OCI-LY7 (cell line): ENCODE data around the gene MS4A6E. TPM values are rescaled to one million over a fixed set of nuclear protein-coding genes. Genes with fewer than 3 reads are reported as not detected.
A peak's percentile ranks its signal among the peaks of the same experiment; 100 is the strongest.

Source experiments
- BruUV-seq: library from RNA; stranded (reverse); fragments of 400-500 nt; replicated peaks from 2 replicates; lab custom pipeline; 2021; lab: Mats Ljungman, UMichigan
- CTCF ChIA-PET: fragments of 300-600 bp; sonication (Branson Sonifier 250); formaldehyde crosslinking; loops from one replicate; lab custom pipeline; 2022; ENCODE audit warnings: antibody characterized with exemption; ENCODE audit not compliant: unreplicated experiment; lab: Charles Lee
- POLR2A ChIA-PET: fragments of 300-600 bp; sonication (Branson Sonifier 250); formaldehyde crosslinking; loops from one replicate; lab custom pipeline; 2022; ENCODE audit warnings: antibody characterized with exemption; lab: Charles Lee
- DNase-seq: peaks from one replicate; pipeline ENCODE4 v3.0.0-alpha.2; 2015; ENCODE audit warnings: low spot score
- H2AFZ ChIP-seq: fragments of 200-600 bp; sonication (generic), shearing (Covaris generic); 2 replicates; pipeline ENCODE4 v1.6.1; 2014; ENCODE audit warnings: mild to moderate bottlenecking, antibody characterized with exemption, low read length, moderate library complexity
- H3K27ac ChIP-seq: fragments of 200-600 bp; sonication (generic); 2 replicates; pipeline ENCODE4 v1.5.1; 2014; ENCODE audit warnings: mixed run types, low read depth, mild to moderate bottlenecking, moderate library complexity, low read length, inconsistent platforms; ENCODE audit not compliant: poor library complexity, severe bottlenecking
- H3K36me3 ChIP-seq: fragments of 200-600 bp; sonication (generic); 2 replicates; pipeline ENCODE4 v1.6.1; 2014; ENCODE audit warnings: mild to moderate bottlenecking, antibody characterized with exemption, low read length, moderate library complexity, mixed read lengths; ENCODE audit not compliant: insufficient read depth
- H3K4me1 ChIP-seq: fragments of 200-600 bp; sonication (generic); 2 replicates; pipeline ENCODE4 v1.5.1; 2014; ENCODE audit warnings: mild to moderate bottlenecking, low read length; ENCODE audit not compliant: insufficient read depth, poor library complexity, severe bottlenecking
- H3K4me2 ChIP-seq: fragments of 200-600 bp; sonication (generic); 2 replicates; pipeline ENCODE4 v1.6.1; 2014; ENCODE audit warnings: mild to moderate bottlenecking, low read length
- H3K4me3 ChIP-seq: fragments of 200-600 bp; sonication (generic); 2 replicates; pipeline ENCODE4 v1.5.1; 2014; ENCODE audit warnings: mild to moderate bottlenecking, low read depth, low read length; ENCODE audit not compliant: poor library complexity, severe bottlenecking
- H3K79me2 ChIP-seq: fragments of 200-600 bp; sonication (generic); 2 replicates; pipeline ENCODE4 v1.6.1; 2016; ENCODE audit warnings: low read depth, mild to moderate bottlenecking, low read length, moderate library complexity, mixed read lengths; ENCODE audit not compliant: insufficient read depth
- H3K9me2 ChIP-seq: fragments of 200-600 bp; sonication (generic); 2 replicates; pipeline ENCODE4 v1.6.1; 2016; ENCODE audit warnings: mild to moderate bottlenecking, low read length, mixed read lengths; ENCODE audit not compliant: insufficient read depth
- H3K9me3 ChIP-seq: fragments of 200-600 bp; sonication (generic); 2 replicates; pipeline ENCODE4 v1.6.1; 2014; ENCODE audit warnings: mild to moderate bottlenecking, mixed run types, low read length, mixed read lengths
- H4K20me1 ChIP-seq: fragments of 200-600 bp; sonication (generic); 2 replicates; pipeline ENCODE4 v1.6.1; 2014; ENCODE audit warnings: mild to moderate bottlenecking, antibody characterized with exemption, low read length, moderate library complexity, mixed read lengths; ENCODE audit not compliant: insufficient read depth
- EZH2phosphoT487 ChIP-seq: fragments of 200-600 bp; sonication (generic); IDR thresholded peaks from 2 replicates; pipeline ENCODE4 v1.6.1; 2018; ENCODE audit warnings: low read depth, borderline replicate concordance, mild to moderate bottlenecking, mixed run types, antibody characterized with exemption, low read length, moderate library complexity, mixed read lengths
- intact Hi-C: fragments of 100-400 bp; cut with micrococcal nuclease; formaldehyde crosslinking; loops from one replicate; pipeline ENCODE4 v1.10.0; 2022; ENCODE audit not compliant: unreplicated experiment
- total RNA-seq, 2 experiments: library from RNA; depleted of rRNA in 1 of 2; stranded (reverse); fragments of >200 nt in 1 of 2; shearing (Covaris generic) in 1 of 2; gene quantifications; 2 replicates each; pipeline ENCODE4 v1.2.3, GENCODE V29; 2014 to 2022
- TF ChIP-seq, protein P1 (sequence below): fragments of 200-600 bp; sonication (generic); conservative IDR thresholded peaks from 2 replicates; pipeline ENCODE4 v1.5.1; 2014; ENCODE audit warnings: mild to moderate bottlenecking, antibody characterized with exemption, low read length, moderate library complexity, mixed read lengths

MS4A6E gene
- total RNA-seq, 2 experiments from 2014 or later, result not detected

DNA sequence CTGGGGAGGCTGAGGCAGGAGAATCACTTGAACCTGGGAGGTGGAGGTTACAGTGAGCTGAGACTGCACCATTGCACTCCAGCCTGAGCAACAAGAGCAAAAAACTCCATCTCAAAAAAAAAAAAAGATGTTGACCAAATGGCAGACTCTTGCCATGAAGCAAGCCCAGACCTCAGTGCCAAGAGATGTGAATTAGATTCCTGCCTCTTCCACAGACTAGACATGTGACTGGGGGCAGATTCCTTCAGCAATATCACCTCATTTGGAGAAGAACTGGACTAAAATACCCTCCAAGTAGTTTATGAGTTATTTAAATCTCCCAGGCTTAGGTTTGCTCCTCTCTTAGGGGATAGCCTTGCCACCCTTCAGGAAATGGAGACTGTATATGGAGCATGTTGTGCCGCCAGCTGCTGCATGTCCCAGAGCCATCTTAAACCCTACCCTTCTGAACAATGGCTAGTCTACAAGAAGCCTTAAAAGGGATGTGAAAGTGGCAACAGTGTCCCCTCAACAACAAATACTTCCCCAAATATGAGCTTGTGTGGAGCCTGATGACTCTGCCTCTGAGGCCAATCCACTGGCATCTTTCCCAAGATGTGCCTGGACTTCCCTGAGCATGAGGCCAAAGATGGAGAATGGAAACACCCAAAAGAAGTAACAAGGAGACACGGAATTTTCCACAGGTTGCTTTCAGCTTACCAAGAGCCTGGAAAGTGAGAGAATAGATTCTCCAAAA lies 50.5 kb downstream of the MS4A6E start:
- H3K79me2 ChIP-seq, result no peaks in the 10 kb centered on the region
- H3K4me3 ChIP-seq, result peak overlapping the region; percentile 52
- H3K9me2 ChIP-seq, result no peaks in the 10 kb centered on the region
- DNase-seq, result peak; percentile 80
- H3K4me1 ChIP-seq, result peaks cover 34% of the 10 kb centered on the region
- intact Hi-C loops, result loop anchor here (1.0 to 2.0 kb wide), 2 partner anchors 69 to 78 kb away; partner anchors contain the start of gene MS4A1
- peak overlapping the region; percentile 27; the same call in 1 of the 2 replicates for H2AFZ ChIP-seq
- ChIA-PET CTCF (interaction anchor here (1.2 kb wide), 1 partner anchor 105 kb away, joined by 3 read pairs; no protein-coding TSS in a partner anchor), POLR2A (interaction anchor here (0.6 to 2.1 kb wide), 11 partner anchors 9 to 426 kb away, joined by 3 to 15 read pairs (median 6); partner anchors contain the start of gene MS4A1)
- peak overlapping the region; percentile 83 for H3K4me2 ChIP-seq
- H3K9me3 ChIP-seq, result no peaks in the 10 kb centered on the region
- BruUV-seq, result no TSS peak
- no peaks in the 10 kb centered on the region for H3K36me3 ChIP-seq
- H3K27ac ChIP-seq, result peak overlapping the region; percentile 77
- H4K20me1 ChIP-seq, result no peaks in the 10 kb centered on the region
- TF ChIP-seq EZH2phosphoT487, result no peak
- TF ChIP-seq, protein P1, sequence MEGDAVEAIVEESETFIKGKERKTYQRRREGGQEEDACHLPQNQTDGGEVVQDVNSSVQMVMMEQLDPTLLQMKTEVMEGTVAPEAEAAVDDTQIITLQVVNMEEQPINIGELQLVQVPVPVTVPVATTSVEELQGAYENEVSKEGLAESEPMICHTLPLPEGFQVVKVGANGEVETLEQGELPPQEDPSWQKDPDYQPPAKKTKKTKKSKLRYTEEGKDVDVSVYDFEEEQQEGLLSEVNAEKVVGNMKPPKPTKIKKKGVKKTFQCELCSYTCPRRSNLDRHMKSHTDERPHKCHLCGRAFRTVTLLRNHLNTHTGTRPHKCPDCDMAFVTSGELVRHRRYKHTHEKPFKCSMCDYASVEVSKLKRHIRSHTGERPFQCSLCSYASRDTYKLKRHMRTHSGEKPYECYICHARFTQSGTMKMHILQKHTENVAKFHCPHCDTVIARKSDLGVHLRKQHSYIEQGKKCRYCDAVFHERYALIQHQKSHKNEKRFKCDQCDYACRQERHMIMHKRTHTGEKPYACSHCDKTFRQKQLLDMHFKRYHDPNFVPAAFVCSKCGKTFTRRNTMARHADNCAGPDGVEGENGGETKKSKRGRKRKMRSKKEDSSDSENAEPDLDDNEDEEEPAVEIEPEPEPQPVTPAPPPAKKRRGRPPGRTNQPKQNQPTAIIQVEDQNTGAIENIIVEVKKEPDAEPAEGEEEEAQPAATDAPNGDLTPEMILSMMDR, result no peak

DNA sequence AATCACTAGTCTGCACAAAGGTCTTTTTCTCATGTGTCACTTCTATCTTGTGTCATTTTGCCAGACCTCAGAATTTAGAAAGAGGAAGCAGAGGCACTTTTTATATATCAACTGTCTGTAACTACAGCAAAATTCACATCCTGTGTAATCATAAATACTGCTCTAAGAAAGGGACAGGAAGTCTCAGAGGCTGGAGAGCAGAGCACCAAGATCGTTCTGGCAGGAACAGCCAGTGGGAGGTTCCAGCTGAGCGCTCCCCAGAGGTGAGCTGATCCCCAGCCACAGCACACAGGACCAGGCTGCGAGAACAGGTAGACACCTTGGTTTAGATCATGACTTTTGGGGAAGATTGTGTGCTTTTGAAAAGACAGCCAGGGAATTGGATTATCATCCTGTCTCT lies 51.3 kb downstream of the MS4A6E start, which contains the start of gene MS4A7:
Gene MS4A7 (plus strand): TSS at position 179 of the 400 bp plus-strand sequence. CDS start 4,610 bp downstream, outside the sequence.
- DNase-seq, result peak; percentile 89
- H3K4me3 ChIP-seq, result peak within 1 kb of the TSS; percentile 52
- peaks cover 34% of the 10 kb centered on the region for H3K4me1 ChIP-seq
- H2AFZ ChIP-seq, result peak within 1 kb of the TSS; percentile 27; the same call in 1 of the 2 replicates
- no peaks in the 10 kb centered on the region for H3K79me2 ChIP-seq
- intact Hi-C loops, result loop anchor here (1.0 kb wide), 1 partner anchor 77 kb away; the partner anchor contains the start of gene MS4A1
- no peaks in the 10 kb centered on the region for H4K20me1 ChIP-seq
- TF ChIP-seq, protein P1, result no peak
- TF ChIP-seq EZH2phosphoT487, result no peak
- ChIA-PET POLR2A (interaction anchor here (0.6 to 2.1 kb wide), 12 partner anchors 10 to 426 kb away, joined by 3 to 15 read pairs (median 5); partner anchors contain the start of gene MS4A1), CTCF (interaction anchor here (1.2 kb wide), 1 partner anchor 105 kb away, joined by 3 read pairs; no protein-coding TSS in a partner anchor)
- no peaks in the 10 kb centered on the region for H3K36me3 ChIP-seq
- H3K27ac ChIP-seq, result peak within 1 kb of the TSS; percentile 77
- no TSS peak for BruUV-seq
- no peaks in the 10 kb centered on the region for H3K9me2 ChIP-seq
- peak within 1 kb of the TSS; percentile 83 for H3K4me2 ChIP-seq
- no peaks in the 10 kb centered on the region for H3K9me3 ChIP-seq
